T-helper 1 cell treated with Interleukin-12 subunit alpha and Interleukin-12 subunit beta and Interleukin-4 antibody, amounts not matched to agents 30 ng/mL and 1 ng/mL, for 36 hours (primary cell): ENCODE results near the gene ZDHHC24. TPM values are rescaled to one million over a fixed set of nuclear protein-coding genes. Genes with fewer than 3 reads are reported as not detected.

Experiments
- intact Hi-C: fragments of 100-400 bp; cut with micrococcal nuclease; formaldehyde crosslinking; loops from one replicate; pipeline ENCODE4 v1.15.1; 2024
- total RNA-seq: library from RNA; stranded (reverse); gene quantifications from 2 replicates; pipeline ENCODE4 v1.2.3, GENCODE V29; 2022

The ZDHHC24 gene
- total RNA-seq, 1 donor from 2014 or later, result 17.5 TPM

- intact Hi-C loops, result loop anchor here (5.0 kb wide), 1 partner anchor 1327 kb away; no protein-coding TSS in a partner anchor
These were observed 70.3 kb downstream of the ZDHHC24 start for GRCh38 chr11:66475349-66476172.

- intact Hi-C loops, result no loop called here
These were observed 72.0 kb downstream of the ZDHHC24 start for GRCh38 chr11:66473608-66474515.

GRCh38 chr11:66473167-66473566 lies 72.7 kb downstream of the ZDHHC24 start:
- intact Hi-C loops, result no loop called here

DNA sequence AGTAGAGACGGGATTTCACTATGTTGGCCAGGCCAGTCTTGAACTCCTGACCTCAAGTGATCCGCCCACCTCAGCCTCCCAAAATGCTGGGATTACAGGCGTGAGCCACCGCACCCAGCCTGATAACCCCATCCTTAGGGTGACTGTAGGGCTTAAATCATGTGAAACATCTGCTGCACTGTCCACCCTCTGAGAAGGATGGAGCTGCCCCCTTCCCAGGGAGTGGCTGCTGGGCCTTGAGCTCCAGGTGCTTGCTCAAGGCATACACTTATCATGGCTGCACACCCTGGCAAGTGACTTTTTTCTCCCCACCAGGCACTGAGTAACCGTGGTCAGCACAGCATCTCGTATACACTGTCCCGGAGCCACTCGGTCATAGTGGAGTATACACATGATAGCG lies 73.8 kb downstream of the ZDHHC24 start:
- intact Hi-C loops, result no loop called here

GRCh38 chr11:66471142-66471541 lies 74.7 kb downstream of the ZDHHC24 start:
- intact Hi-C loops, result no loop called here

Other genes with a start within 250 kb of the ZDHHC24 start
- gene CD248, start 229.0 kb downstream of the ZDHHC24 start, total RNA-seq, result 0.32 TPM in 2 replicates
- gene RIN1, start 209.6 kb downstream of the ZDHHC24 start, total RNA-seq, result 1.3 and 2.0 TPM in 2 replicates
- 53.7 and 53.8 TPM in 2 replicates for gene BRMS1, start 200.9 kb downstream of the ZDHHC24 start, total RNA-seq
- gene B4GAT1, start 198.4 kb downstream of the ZDHHC24 start, total RNA-seq, result 7.6 and 7.7 TPM in 2 replicates
- gene SLC29A2, start 174.3 kb downstream of the ZDHHC24 start, total RNA-seq, result 6.1 and 6.8 TPM in 2 replicates
- gene NPAS4, start 125.0 kb downstream of the ZDHHC24 start, total RNA-seq, result 0.07 and 0.42 TPM in 2 replicates
- 60.4 and 60.5 TPM in 2 replicates for gene MRPL11, start 107.2 kb downstream of the ZDHHC24 start, total RNA-seq
- gene PELI3, start 79.1 kb downstream of the ZDHHC24 start, total RNA-seq, result 7.8 and 10.1 TPM in 2 replicates
- gene DPP3, start 65.6 kb downstream of the ZDHHC24 start, total RNA-seq, result 94.0 and 94.1 TPM in 2 replicates
- gene BBS1, start 35.4 kb downstream of the ZDHHC24 start, total RNA-seq, result 21.5 and 23.4 TPM in 2 replicates
- gene ACTN3, start 855 bp upstream of the ZDHHC24 start, total RNA-seq, result not detected in 2 replicates
- gene CTSF, start 22.6 kb upstream of the ZDHHC24 start, total RNA-seq, result 1.2 and 2.0 TPM in 2 replicates
- gene CCDC87, start 47.0 kb upstream of the ZDHHC24 start, total RNA-seq, result 0.15 TPM in 1 of 2 replicates, not detected in the other
- 36.8 and 42.7 TPM in 2 replicates for gene CCS, start 47.1 kb upstream of the ZDHHC24 start, total RNA-seq
- gene RBM14, start 70.6 kb upstream of the ZDHHC24 start, total RNA-seq, result 147 and 160 TPM in 2 replicates
- 124 and 138 TPM in 2 replicates for gene RBM4, start 92.7 kb upstream of the ZDHHC24 start, total RNA-seq
- gene RBM4B, start 131.8 kb upstream of the ZDHHC24 start, total RNA-seq, result 15.4 and 16.8 TPM in 2 replicates
- 0.05 and 0.39 TPM in 2 replicates for gene SPTBN2, start 183.2 kb upstream of the ZDHHC24 start, total RNA-seq